Midbrain (tissue), 1 donor: Measurements from ENCODE around the gene ZDHHC9.

Source experiments
- DNase-seq: peaks from one replicate; lab custom pipeline; 2025; lab: John Stamatoyannopoulos, UW

Gene ZDHHC9

DNA sequence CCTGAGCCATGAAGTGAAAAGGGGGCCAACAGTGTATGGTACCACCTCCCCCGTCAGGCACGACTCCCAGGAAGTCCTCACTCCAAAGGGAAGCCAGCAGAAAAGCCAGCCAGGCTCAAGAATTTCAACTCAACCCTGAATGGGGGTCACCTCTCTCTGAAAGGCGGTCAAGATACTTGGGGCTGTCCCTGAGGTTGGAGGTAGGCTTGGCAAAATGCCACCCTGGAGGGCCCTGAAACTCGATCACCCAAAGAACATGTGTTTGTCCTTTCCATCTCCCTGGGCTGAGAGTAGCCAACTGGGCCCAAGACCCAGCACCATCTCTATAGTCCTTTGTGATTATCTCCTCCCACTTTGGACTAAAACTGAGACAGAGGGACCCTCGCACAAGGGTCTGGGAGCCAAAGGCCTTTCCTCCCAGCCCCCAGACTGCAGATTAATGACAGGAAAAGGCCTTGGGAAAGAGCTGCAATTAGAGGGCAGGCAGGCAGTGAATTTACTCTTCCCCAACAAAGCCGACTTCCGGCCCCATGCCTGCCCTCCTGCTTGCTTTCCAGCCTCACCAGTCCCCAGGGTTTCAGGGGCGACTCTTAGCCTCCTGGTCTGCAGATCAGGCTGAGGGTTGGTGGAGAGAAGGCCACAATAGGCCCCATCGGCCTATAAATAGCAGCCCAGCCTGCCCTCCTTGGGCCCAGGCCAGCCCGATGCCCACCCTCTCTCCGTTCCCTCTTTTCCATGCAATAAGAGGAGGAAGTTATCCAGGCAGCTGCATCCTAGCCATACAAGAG is 58.3 kb downstream of the ZDHHC9 start:
- DNase-seq, result no peak

GRCh38 chrX:129784371-129784770 is 59.3 kb downstream of the ZDHHC9 start:
- DNase-seq, result no peak

- no peak for DNase-seq
Measured at GRCh38 chrX:129783291-129783713, 60.4 kb downstream of the ZDHHC9 start.

DNA sequence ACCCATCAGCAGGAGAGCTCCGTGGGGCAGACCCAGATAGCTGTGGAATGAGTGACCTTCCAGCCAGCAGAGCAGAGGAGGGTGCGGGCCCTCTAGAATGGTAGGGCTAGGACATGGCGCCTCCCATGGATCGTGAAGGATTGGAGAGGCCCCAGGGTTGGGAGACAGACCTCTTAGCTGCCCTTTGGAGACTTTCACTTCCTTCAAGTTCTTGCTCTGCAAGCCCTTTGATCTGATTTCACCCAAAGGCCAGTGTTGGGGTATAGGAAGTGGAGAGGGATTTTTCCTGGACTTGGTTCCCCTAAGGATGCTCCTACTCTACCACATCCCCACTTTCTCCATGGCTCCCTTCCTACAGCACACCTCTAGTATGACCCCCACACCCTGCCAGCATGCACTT is 61.0 kb downstream of the ZDHHC9 start:
- DNase-seq, result no peak

GRCh38 chrX:129781680-129782495 is 61.8 kb downstream of the ZDHHC9 start:
- no peak for DNase-seq

DNA sequence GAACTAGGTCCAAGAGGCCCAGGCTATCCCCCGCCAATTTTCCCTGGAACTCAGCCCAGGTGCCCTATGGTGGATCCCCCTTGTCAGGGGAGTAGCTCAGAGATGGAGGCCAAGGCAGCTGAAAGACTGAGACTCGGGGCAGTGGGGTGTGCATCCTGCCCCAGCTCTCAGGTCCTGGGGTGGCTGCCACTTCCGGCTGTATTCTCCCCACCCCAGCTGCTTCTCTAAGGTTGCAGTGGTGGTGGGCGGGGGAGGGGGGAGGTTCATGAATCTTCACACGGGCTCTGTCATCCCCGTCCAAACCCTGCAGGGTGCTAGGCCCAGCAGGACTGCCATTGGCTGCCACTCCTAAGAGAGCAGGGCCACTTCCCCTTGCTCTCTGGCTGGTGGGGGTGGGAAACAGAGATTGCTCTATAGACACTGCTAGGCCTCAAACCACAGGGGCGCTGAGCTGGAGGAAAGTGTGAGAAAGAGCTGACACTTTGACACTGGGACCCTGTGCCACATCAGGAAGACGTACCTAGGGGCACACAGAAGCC is 62.5 kb downstream of the ZDHHC9 start:
- no peak for DNase-seq

- no peak for DNase-seq
Measured at GRCh38 chrX:129780441-129781105, 63.1 kb downstream of the ZDHHC9 start.

GRCh38 chrX:129779747-129780146 is 63.9 kb downstream of the ZDHHC9 start, which contains the start of gene SASH3:
Gene SASH3 (plus strand): TSS chrX:129779949. CDS start chrX:129780098, 149 bp downstream.
- no peak for DNase-seq

DNA sequence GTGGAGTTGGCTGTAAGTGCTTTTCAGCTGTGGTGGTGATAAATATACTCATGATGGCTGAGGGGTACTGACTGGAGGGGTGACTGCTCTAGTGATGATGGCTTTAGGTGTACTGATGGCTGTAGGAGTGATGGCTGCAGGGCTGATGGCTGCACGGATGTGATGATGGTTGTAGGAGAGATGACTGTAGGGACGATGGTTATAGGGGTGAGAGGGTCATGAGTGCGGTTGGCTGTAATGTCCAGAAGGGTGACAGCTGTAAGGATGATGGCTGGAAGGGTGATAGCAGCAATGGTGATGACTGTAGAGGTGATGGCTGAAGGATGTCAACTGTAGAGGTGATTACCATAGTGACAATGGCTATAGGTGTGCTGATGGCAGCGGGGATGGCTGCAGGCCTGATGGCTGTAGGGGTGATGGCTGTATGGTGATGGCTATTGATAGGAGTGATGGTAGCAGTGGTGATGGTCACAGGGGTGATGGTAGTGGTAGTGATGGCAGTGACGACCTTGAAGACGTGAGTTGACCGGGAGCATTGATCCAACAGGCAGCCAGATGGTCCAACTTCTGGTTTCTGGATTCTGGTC is 64.5 kb downstream of the ZDHHC9 start:
- DNase-seq, result no peak

DNA sequence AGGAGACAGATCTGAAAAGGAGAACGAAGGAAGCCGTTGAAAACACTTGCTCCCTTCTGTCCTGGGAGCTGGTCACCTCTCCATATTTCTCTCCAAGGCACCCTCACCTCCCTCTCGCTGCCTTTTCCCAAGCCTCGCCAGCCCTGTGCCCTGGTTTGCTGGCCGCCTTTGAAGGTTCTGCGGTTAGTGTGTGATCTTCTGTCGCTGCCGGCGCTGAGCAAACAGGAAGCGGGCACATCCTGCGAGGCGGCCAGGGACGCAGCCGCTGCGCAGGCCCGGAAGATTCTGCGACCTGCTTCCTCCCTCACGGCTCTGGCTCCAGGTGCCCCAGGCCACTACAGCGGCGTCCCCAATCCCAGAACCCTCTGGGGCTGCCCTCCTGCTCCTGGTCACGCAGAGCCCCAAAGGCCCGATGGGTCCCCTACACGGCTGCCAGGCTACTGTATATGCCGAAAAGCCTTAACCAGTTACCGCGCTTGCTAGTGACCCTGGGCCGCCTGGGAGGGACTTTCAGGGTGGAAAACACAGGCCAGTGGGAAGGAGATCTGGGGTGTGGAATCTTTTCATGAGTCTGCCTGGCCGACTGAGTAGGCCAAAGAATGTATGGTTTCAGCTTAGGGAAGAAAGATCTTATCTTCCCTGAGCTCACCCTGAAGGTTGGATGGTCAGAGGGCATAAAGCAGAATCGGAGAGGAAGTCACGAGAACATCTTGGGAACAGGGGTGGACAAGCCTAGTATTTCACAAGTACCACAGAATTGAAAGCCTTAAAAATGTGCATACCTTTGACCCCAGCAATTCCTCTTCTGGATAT is 66.3 kb downstream of the ZDHHC9 start:
- no peak for DNase-seq

GRCh38 chrX:129773649-129774458 is 69.8 kb downstream of the ZDHHC9 start:
- DNase-seq, result no peak

DNA sequence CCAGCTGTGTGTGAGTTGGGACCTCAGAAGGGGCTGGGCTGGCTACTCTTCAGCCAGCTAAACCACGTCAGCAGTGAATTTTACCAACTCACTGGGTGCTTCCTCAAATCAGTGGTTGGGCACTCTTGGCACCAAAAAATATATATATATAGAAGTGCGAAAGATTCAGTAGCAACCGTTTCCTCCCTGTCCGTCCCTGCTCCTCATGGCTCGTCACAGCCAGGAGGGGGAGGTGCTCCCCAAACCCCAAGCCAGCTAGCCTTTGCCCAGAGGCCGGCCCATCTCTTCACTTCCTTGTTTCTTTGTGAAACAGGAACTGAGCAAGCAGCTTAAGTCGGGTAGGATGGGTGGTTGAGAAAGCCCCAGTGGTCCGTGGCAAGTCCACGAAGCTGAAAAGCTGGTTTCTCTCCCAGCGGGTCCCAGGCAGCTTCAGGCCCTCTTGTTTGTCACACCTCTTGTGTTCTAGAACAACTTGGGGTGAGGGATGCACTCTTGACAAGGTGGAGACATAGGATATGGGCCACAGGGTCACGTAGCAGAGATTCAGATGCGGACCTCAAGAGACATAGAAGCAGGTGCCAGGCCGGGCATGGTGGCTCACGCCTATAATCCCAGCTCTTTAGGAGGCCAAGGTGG is 70.8 kb downstream of the ZDHHC9 start:
- no peak for DNase-seq

DNA sequence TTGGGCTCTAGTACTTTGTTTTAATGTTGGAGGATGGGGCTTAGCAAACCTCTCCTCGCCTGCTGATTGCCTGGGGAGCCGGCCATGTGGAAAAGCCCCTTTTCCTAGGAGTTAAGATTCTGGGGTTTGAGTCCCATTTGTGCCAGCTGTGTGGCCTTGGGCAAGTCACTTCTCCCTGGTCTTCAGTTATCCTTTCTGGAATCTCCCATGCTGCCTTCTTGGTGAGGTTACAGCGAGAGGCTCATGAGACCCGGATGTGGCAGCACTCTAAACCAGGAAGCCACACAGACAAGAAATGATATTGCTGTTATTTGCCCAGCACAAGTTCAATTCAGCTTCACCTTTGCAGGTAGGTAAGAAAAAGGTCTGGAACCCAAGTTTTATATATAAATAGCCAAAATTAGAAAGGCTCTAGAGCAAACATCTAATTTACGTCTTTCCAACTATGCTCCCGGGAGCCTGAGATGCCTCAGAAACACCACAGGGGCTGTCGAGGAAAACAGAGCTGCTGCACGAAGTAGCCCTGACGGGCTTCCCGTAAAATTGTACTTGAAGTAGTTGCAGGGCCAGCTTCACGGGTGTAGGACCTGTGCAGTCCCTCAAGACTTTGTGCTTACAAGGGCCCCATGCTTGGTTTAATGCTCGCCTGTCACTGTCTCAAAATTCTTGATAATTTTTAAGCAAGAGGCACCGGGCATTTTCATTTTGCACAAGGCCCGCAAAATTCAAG is 72.3 kb downstream of the ZDHHC9 start:
- DNase-seq, result no peak

DNA sequence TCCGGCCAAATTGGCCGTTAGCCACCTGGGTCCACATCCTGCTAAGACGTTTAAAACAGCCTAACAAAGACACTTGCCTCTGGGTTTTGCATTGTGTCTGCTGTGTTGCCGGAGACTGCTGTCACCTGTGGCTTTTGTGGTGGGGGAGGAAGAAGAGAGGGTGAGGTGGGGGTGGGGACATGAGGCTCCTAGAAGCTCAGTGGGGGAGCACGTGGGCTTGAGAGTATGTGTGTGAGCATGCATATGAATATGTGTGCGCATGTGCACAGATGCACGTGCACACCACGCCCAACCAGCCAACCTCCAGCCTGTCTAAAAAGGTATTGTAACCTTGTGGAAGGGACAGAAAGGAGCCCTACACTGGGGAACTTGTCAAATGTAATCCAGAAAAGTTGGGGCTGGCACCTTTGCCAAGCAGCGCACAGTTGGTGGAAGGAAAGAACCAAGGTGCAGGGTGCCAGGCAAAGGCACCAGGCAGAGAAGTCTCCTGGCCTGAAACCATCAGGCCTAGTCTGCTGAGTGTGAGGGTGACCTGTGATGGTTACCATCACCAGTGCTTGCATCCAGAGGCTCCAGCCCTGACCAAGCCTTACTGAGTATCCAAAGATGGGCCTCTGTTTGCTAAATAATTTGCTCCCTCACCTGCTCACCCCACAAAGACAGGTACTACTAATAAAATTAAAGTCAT is 74.1 kb downstream of the ZDHHC9 start:
- DNase-seq, result no peak

- no peak for DNase-seq
Measured at GRCh38 chrX:129768586-129769466, 74.9 kb downstream of the ZDHHC9 start.

GRCh38 chrX:129768186-129768585 is 75.5 kb downstream of the ZDHHC9 start:
- DNase-seq, result no peak

DNA sequence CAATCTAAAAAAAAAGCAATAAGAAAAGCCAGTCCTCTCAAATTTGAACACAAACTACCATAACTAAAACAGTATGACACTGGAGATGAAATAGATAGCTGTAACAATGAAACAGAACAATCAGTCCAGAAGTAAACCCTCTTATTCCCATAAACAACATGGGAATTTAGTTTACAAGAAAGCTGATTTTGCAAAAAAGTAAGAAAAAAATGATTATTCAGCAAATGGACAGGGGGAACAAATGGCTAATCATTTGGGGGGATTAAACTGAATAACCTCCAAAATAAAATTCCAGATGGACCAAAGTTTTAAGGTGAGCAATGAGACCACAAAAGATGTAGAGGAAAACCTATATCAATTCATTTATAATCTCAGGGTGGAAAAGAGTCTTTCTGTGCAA is 80.0 kb downstream of the ZDHHC9 start:
- DNase-seq, result no peak
